ENCODE results near the gene FAU. TPM values are rescaled to one million over a fixed set of nuclear protein-coding genes. Genes with fewer than 3 reads are reported as not detected.

The FAU gene
- 499 and 518 TPM in 2 replicates for total RNA-seq (ENCODE audit: low replicate concordance)

DNA sequence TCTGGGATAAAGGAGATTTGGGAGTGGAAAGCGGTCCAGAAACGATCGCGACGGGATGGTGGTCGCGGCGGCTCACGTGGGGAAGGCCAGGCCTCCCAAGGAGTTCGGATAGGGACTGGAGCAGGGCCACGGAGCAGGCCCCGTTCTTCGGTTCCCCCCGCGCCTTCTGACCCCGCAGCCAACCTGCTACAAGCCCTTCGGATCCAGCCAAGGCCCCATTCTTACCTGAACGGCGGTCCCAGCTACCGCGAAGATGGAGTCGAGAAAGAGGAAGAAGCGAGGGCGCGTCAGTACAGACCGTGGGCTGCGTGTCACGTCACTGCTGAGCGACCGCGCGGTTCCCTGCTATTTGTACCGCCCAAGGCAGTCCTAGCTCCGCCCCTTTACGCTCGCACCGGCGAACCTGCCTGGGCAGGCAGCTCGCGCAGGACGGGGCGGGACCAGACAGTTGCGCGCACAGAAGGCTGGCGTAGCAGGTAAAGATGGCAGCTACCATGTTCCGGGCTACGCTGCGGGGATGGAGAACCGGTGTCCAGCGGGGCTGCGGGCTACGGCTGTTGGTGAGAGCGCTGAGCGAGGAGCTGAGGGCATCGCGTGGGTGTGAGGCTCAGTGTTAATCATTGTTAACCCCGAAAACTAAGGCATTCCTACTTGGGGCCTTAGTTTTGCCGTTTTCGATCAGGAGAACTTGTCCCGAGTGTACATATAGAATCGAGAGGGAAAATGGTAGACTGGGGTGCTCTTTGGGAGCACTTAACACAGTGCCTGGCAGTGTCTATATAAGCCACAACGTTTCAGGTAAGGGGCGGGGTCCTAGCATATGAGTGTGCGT, at the start of gene FAU, which contains the start of gene MRPL49:
Gene FAU (minus strand): TSS at position 270 of the 832 bp plus-strand sequence. CDS start 321 bp downstream, outside the sequence.
Gene MRPL49 (plus strand): TSS at position 457 of the 832 bp plus-strand sequence. CDS start 26 bp downstream, at position 483.

DNA sequence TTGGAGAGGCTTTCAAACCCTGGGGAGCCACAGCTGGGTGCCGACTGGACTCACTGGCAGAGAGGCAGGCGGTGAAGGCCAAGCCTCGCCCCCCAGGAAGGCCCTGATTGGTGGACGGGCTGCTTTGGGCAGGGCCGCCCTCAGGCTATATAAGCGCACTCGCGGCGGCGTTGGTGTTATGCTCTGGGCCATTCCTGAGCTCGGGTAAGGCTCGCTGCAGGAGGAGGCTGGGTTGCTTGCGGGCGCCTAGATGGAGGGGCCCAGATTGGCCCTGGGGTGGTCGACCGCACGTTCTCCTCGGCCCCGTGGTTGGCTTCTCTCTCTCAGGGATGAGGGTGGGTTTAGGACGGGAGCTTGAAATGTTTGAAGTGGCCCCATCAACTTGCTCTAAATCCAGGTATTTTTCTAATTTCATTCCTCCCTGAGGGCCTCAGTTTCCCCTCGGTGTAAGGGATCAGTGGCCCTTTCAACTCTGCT, 48.2 kb upstream of the FAU start, which contains the start of gene SPDYC:
Gene SPDYC (plus strand): TSS at position 176 of the 477 bp plus-strand sequence. CDS start 1,125 bp downstream, outside the sequence.

DNA sequence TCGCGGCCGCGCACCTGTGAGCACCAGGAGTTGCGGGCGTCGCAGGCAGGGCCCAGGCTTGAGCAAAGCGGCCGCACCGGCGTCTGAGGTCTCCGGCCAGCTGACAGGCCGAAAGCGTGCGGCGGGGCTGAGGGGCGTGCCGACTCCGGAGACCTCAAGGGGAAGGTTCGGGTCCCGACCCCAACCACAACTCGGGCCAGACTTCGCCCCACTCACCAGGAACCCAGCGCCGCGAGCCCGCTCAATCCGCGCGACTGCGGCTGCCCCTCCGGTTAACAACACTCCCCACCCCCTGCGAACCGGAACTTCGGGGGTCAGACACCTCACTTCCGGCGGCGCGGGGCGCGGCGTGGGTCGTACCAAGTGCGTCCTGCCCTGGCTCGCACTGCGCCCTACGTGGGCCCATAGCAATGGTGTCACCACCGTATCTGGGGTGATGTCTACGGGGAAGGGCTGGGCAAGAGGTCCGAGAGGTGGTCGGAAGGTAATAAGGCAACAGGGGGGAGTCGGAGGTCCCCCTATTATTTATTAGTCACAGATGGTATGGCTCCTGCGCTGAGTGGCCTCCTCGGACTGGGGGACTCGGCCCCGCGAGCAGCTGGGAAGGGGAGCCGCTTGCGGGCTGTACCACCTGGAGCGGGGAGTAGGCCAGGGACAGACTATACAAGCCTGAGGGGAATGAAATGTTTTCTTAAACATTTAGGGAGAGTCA, 12.5 kb upstream of the FAU start, which contains the start of gene SYVN1:
Gene SYVN1 (minus strand): TSS at position 280 of the 712 bp plus-strand sequence. CDS start 918 bp downstream, outside the sequence.

DNA sequence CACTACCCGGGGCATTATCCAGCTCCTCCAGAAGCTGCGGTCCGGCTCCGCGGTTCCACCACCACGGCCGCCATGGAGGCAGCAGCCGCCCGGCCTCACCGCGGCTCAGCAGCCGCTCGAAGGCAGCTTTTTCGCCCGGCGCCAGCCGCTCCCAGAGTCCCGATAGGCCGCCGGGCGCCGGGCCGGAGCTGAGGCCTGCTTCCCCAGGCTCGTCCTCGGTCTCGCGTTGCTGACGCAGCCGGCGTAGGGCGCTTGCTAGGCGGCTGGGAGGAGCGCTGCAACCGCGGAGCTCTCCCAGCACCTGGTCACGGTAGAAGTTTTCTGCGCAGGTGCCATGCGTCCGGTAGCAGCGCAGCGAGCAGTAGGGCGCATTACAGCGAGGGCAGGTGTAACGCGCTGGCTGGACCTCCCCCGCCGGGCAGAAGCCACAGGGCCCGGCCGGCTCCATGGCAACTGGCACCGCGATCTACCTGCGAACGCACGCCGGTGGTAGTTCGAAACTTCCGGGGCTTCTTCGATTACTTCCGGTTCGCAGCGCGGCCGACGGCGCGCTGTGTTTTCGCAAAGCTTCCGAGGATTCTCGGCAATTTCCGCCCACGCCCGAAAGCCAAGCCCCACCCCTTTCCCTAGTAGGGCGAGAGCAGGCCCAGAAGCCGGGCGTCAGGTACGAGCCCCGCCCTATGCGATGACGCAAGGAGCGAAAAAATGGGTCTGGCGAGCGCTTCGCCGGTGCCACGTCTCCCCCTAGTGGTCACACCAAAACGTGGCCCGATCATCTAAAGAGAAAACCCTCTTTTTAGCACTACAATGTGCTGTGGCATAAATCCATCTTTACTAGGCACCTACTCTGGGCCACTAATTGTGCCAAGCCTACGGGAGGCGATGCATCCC, 4.5 kb downstream of the FAU start, which contains the start of gene ZNHIT2:
Gene ZNHIT2 (minus strand): TSS at position 496 of the 891 bp plus-strand sequence. CDS start 48 bp downstream, at position 448.

DNA sequence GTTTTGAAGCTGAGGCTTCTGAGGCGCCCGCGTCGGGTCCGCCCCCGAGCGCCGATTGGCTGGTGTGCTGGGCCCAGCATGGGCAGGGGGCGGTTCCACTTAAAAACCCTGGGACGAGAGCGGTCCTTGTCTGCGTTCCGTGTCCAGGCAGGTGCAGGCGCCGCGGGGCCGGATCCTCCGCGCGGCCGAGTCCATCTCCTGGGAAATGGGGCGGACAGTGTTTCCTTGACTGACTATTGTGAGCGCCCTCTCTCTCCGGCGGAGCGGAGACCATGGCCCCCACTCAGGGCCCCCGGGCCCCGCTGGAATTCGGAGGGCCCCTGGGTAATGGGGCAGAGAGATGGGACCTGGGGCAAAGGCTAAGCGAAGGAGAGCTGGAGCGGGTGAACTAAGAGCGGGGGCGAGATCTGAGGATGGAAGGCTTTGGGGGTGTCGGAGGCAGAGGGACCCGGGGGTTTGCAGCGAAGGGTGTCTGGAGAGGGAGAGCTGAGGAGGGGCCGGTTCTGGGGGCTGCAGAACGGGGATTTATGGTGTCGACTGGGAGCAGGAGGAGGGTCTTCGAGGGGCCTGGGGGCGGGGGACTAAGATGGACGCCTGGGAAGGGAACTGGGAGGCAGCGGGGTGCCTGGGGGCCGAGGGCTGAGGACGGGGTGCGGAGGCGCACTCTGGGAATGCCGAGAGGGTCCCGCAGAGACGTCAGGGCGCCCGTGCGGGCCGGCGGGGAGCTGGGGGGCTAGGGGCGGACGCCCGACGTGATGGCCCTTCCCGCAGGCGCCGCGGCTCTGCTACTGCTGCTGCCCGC, 10.0 kb downstream of the FAU start, which contains the start of gene TM7SF2:
Gene TM7SF2 (plus strand): TSS at position 129 of the 802 bp plus-strand sequence. CDS start 144 bp downstream, at position 273.

DNA sequence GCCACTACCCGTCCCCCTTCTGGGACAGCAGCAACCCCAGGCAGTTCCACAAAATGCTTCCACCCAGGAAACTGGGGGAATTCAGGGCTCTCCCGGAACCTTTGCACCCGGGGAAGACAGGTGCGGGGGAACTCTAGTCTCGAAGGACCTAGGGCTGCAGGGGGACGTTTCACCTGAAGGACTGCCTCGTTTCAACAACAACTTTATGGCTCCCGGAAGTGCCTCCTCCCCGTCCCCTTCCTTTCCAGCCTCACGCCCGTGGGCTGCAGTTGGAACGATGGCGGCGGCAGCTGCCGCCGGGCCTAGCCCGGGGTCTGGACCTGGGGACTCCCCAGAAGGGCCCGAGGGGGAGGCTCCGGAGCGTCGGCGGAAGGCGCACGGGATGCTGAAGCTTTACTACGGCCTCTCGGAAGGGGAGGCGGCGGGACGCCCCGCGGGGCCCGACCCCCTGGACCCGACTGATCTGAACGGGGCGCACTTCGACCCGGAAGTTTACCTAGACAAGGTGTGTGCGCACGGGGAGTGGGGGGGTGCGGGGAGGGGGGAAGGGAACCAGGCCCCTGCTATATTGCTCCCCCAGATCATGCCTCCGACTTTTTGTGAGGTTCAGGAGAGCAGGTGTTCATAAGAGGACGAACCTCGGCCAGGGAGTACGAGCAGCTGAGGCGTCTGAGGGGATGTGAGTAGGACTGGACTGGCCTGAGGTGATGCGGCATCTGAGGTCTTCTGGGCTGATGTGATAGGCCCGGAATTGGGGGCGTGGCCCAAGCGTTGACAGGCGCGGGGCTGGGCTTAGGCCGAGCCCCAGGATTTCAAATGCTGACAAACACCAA, 25.7 kb downstream of the FAU start, which contains the start of gene VPS51:
Gene VPS51 (plus strand): TSS at position 241 of the 833 bp plus-strand sequence. CDS start 37 bp downstream, at position 278.

DNA sequence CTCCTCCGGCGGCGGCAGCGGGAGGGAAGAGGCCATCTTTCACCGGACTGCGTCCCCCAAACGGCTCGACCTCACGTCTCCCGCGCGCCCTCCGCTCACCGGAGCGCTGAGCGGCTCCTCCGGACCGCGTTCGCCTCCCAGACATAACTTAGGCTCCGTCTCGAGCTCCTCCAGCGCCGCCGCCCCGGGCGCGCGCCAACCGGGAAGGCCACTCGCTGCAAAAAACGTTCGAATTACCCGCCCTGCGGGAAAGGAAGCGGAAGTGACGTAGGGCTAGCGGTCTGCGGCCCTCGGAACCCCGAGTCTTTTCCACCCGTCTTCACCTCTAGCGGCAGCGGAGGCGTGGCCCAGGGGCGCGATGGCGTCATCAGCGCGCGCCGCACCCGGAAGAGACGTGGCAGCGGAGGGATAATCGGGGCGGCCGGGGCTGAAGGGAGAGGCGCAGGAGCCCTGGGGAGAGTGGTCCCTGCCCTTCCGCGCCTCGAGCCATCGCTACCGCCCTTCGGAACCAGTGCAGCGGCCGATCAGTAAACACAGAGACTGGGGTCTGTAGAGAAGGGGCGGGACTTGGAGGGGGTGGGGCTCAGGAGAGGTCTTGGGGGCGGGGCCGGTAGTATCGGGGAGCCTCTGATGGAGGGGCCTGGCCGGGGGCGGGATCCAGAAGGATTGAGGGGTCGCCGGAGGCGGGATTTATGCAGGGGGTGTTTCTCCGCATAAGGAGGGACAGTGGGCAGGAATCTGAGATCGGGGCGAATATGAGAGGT, 37.9 kb downstream of the FAU start, which contains the start of the genes CDCA5 and ZFPL1:
Gene CDCA5 (minus strand): TSS at position 207 of the 764 bp plus-strand sequence. CDS start 62 bp downstream, at position 145.
Gene ZFPL1 (plus strand): TSS at position 389 of the 764 bp plus-strand sequence. CDS start 477 bp downstream, outside the sequence.

Other genes starting within 250 kb of the FAU start
- 71.9 and 97.1 TPM in 2 replicates for gene EHD1, start 243.5 kb downstream of the FAU start, total RNA-seq (ENCODE audit: low replicate concordance)
- gene ATG2A, start 204.9 kb downstream of the FAU start, total RNA-seq (ENCODE audit: low replicate concordance): 5.6 and 9.2 TPM in 2 replicates
- 4.3 and 8.9 TPM in 2 replicates for gene PPP2R5B, start 197.4 kb downstream of the FAU start, total RNA-seq (ENCODE audit: low replicate concordance)
- gene GPHA2, start 186.2 kb downstream of the FAU start, total RNA-seq (ENCODE audit: low replicate concordance): not detected in 2 replicates
- gene MAJIN, start 150.0 kb downstream of the FAU start, total RNA-seq (ENCODE audit: low replicate concordance): not detected in 2 replicates
- 0.15 TPM in 1 of 2 replicates, not detected in the other for gene BATF2, start 125.2 kb downstream of the FAU start, total RNA-seq (ENCODE audit: low replicate concordance)
- gene ARL2, start 108.0 kb downstream of the FAU start, total RNA-seq (ENCODE audit: low replicate concordance): 91.6 and 106 TPM in 2 replicates
- 5.9 TPM in 2 replicates for gene SNX15, start 94.7 kb downstream of the FAU start, total RNA-seq (ENCODE audit: low replicate concordance)
- 6.3 and 8.6 TPM in 2 replicates for gene SAC3D1, start 80.9 kb downstream of the FAU start, total RNA-seq (ENCODE audit: low replicate concordance)
- 13.1 and 25.5 TPM in 2 replicates for gene NAALADL1, start 63.6 kb downstream of the FAU start, total RNA-seq (ENCODE audit: low replicate concordance)
- gene CDCA5, start 38.1 kb downstream of the FAU start, total RNA-seq (ENCODE audit: low replicate concordance): 0.35 and 2.2 TPM in 2 replicates
- 21.5 and 40.3 TPM in 2 replicates for gene ZFPL1, start 37.9 kb downstream of the FAU start, total RNA-seq (ENCODE audit: low replicate concordance)
- gene VPS51, start 25.9 kb downstream of the FAU start, total RNA-seq (ENCODE audit: low replicate concordance): 215 and 350 TPM in 2 replicates
- 7.6 and 8.8 TPM in 2 replicates for gene TM7SF2, start 10.3 kb downstream of the FAU start, total RNA-seq (ENCODE audit: low replicate concordance)
- 3.0 and 7.5 TPM in 2 replicates for gene ZNHIT2, start 4.4 kb downstream of the FAU start, total RNA-seq (ENCODE audit: low replicate concordance)
- gene MRPL49, start 187 bp upstream of the FAU start, total RNA-seq (ENCODE audit: low replicate concordance): 25.4 and 41.2 TPM in 2 replicates
- gene SYVN1, start 12.4 kb upstream of the FAU start, total RNA-seq (ENCODE audit: low replicate concordance): 11.7 and 19.7 TPM in 2 replicates
- gene SPDYC, start 48.1 kb upstream of the FAU start, total RNA-seq (ENCODE audit: low replicate concordance): not detected in 2 replicates
- 49.4 and 94.9 TPM in 2 replicates for gene CAPN1, start 59.8 kb upstream of the FAU start, total RNA-seq (ENCODE audit: low replicate concordance)
- gene POLA2, start 139.8 kb upstream of the FAU start, total RNA-seq (ENCODE audit: low replicate concordance): 3.4 and 3.9 TPM in 2 replicates
- gene CDC42EP2, start 192.7 kb upstream of the FAU start, total RNA-seq (ENCODE audit: low replicate concordance): 8.5 and 17.2 TPM in 2 replicates
- gene DPF2, start 211.7 kb upstream of the FAU start, total RNA-seq (ENCODE audit: low replicate concordance): 19.4 and 27.6 TPM in 2 replicates
- gene TIGD3, start 232.6 kb upstream of the FAU start, total RNA-seq (ENCODE audit: low replicate concordance): 0.15 TPM in 1 of 2 replicates, not detected in the other